A673 (cell line): ENCODE data around the gene MPO. TPM values are rescaled to one million over a fixed set of nuclear protein-coding genes. Genes with fewer than 3 reads are reported as not detected.

Source experiments
- BruUV-seq: library from RNA; stranded (reverse); fragments of 400-500 nt; replicated peaks from 2 replicates; lab custom pipeline; 2021; lab: Mats Ljungman, UMichigan
- CTCF ChIA-PET: fragments of 300-600 bp; sonication (Branson Sonifier 250); formaldehyde crosslinking; loops from one replicate; lab custom pipeline; 2022; ENCODE audit warnings: antibody characterized with exemption; lab: Charles Lee
- POLR2A ChIA-PET: fragments of 300-600 bp; sonication (Branson Sonifier 250); formaldehyde crosslinking; loops from one replicate; lab custom pipeline; 2022; ENCODE audit warnings: antibody characterized with exemption; ENCODE audit not compliant: low non-redundant PET; lab: Charles Lee
- DNase-seq: peaks from one replicate; pipeline ENCODE4 v3.0.0-alpha.2; 2015; ENCODE audit warnings: low spot score
- H3K27ac ChIP-seq: fragments of 200-600 bp; sonication (generic); 2 replicates; pipeline ENCODE4 v1.5.1; 2016; ENCODE audit warnings: mixed run types, low read depth, mild to moderate bottlenecking, mixed read lengths, antibody characterized with exemption, low read length; ENCODE audit not compliant: poor library complexity, severe bottlenecking
- H3K27me3 ChIP-seq: fragments of 200-600 bp; sonication (generic); replicated peaks from 2 replicates; pipeline ENCODE4 v1.6.1; 2017; ENCODE audit warnings: mixed run types, low read depth, mild to moderate bottlenecking, mixed read lengths, antibody characterized with exemption, low read length; ENCODE audit not compliant: insufficient read depth, poor library complexity
- H3K36me3 ChIP-seq: fragments of 200-600 bp; sonication (generic); 2 replicates; pipeline ENCODE4 v1.6.1; 2016; ENCODE audit warnings: mixed run types, mild to moderate bottlenecking, mixed read lengths, antibody characterized with exemption, low read length; ENCODE audit not compliant: insufficient read depth, poor library complexity, severe bottlenecking
- H3K4me1 ChIP-seq: fragments of 200-600 bp; sonication (generic); 2 replicates; pipeline ENCODE4 v1.6.1; 2017; ENCODE audit warnings: mixed run types, mild to moderate bottlenecking, mixed read lengths, antibody characterized with exemption, low read length; ENCODE audit not compliant: insufficient read depth, poor library complexity, severe bottlenecking
- H3K4me3 ChIP-seq: fragments of 200-600 bp; sonication (generic); 2 replicates; pipeline ENCODE4 v1.5.1; 2016; ENCODE audit warnings: low read depth, mixed run types, mild to moderate bottlenecking, mixed read lengths, low read length; ENCODE audit not compliant: poor library complexity, severe bottlenecking
- H3K9me3 ChIP-seq: fragments of 200-600 bp; sonication (generic); 2 replicates; pipeline ENCODE4 v1.6.1; 2016; ENCODE audit warnings: mixed run types, low read depth, mild to moderate bottlenecking, mixed read lengths, antibody characterized with exemption, low read length; ENCODE audit not compliant: poor library complexity, severe bottlenecking
- CTCF ChIP-seq: fragments of 300-800, 200-600 bp; sonication (generic); conservative IDR thresholded peaks from 2 replicates; pipeline ENCODE4 v1.5.1; 2017; ENCODE audit warnings: low read depth, mild to moderate bottlenecking, antibody characterized with exemption, low read length, moderate library complexity, mixed read lengths
- EZH2 ChIP-seq: fragments of 200-600 bp; sonication (generic); IDR thresholded peaks from 2 replicates; pipeline ENCODE4 v1.6.1; 2017; ENCODE audit warnings: borderline replicate concordance, low read depth, mild to moderate bottlenecking, mixed read lengths, antibody characterized with exemption, low read length; ENCODE audit not compliant: poor library complexity, severe bottlenecking
- intact Hi-C: fragments of 100-400 bp; cut with micrococcal nuclease; formaldehyde crosslinking; loops from one replicate; pipeline ENCODE4 v1.10.0; 2022; ENCODE audit not compliant: unreplicated experiment
- total RNA-seq: library from RNA; stranded (reverse); gene quantifications from 2 replicates; pipeline ENCODE4 v1.2.3, GENCODE V29; 2021

Gene MPO
- total RNA-seq, 1 experiment from 2014 or later: not detected

DNA sequence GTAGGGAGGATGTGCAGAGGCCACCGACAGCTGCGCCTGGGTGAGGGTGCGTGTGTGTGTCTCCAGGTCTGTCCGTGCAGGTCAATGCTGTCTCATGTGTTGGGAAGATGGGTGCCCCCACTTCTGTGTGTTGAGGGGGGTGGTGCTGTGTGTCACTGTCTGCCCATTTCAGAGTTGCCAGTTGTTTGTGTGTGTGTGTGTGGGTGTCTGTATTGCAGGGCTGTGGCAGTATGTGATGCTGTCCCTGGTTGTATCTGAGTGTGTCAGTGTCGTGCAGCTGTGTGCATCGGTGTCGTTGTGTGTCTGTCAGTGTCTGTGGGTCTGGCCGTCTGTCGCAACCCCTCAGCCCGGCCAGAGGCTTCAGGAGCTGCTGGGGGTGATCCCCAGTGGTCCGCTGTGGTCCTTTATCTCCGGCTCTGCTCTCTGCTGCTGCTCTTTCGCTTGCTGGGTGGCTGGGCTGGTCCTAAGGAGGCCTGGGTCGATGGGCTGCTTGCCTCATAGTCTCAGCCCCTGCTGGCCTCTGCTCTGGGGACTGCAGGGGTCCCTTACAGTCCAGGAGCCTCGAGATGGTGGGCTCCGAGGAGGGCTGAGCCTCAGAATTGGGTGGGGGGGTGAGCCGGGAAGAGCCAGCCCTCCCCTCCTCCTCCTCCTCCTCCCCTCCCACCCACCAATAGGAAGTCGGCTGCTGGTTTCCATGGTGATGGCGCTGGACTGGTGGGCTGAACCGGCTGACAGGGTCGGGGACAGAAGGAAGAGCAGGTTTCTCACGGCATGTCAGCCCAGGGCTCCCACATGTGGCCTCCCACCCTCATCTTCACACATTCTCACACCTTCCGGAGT lies 47.7 kb upstream of the MPO start, which contains the start of gene TSPOAP1:
Gene TSPOAP1, minus strand, starts transcription at position 601 of the 840 bp plus-strand sequence. CDS start 875 bp downstream, outside the sequence.
- H3K4me1 ChIP-seq: peaks cover 15% of the 10 kb centered on the region
- no peaks in the 10 kb centered on the region for H3K9me3 ChIP-seq
- no peaks in the 10 kb centered on the region for H3K27me3 ChIP-seq
- H3K4me3 ChIP-seq: no peak within 1 kb of the TSS
- no peak within 1 kb of the TSS for H3K27ac ChIP-seq
- intact Hi-C loops: no loop called here
- no TSS peak for BruUV-seq
- DNase-seq: no peak
- TF ChIP-seq CTCF (no peak), EZH2 (no peak)
- CTCF ChIA-PET: no interaction called here
- POLR2A ChIA-PET: no interaction called here
- H3K36me3 ChIP-seq: no peaks in the 10 kb centered on the region

GRCh38 chr17:58327363-58328194 lies 46.8 kb upstream of the MPO start:
- Histone ChIP-seq H3K4me3 (no peak overlapping the region), H3K27me3 (no peaks in the 10 kb centered on the region), H3K27ac (no peak overlapping the region), H3K36me3 (no peaks in the 10 kb centered on the region), H3K9me3 (no peaks in the 10 kb centered on the region), H3K4me1 (peaks cover 15% of the 10 kb centered on the region)
- ChIA-PET CTCF (no interaction called here), POLR2A (no interaction called here)
- BruUV-seq: no TSS peak
- no peak for DNase-seq
- intact Hi-C loops: no loop called here
- TF ChIP-seq EZH2 (no peak), CTCF (no peak)

GRCh38 chr17:58326609-58327362 lies 46.1 kb upstream of the MPO start:
- no peak for DNase-seq
- intact Hi-C loops: no loop called here
- H3K36me3 ChIP-seq: no peaks in the 10 kb centered on the region
- H3K27me3 ChIP-seq: no peaks in the 10 kb centered on the region
- H3K27ac ChIP-seq: no peak overlapping the region
- H3K4me1 ChIP-seq: peaks cover 15% of the 10 kb centered on the region
- H3K9me3 ChIP-seq: no peaks in the 10 kb centered on the region
- BruUV-seq: no TSS peak
- TF ChIP-seq CTCF: no peak
- TF ChIP-seq EZH2: no peak
- ChIA-PET CTCF (interaction anchor here (1.3 kb wide), 1 partner anchor 9 kb away, joined by 4 read pairs; no protein-coding TSS in a partner anchor), POLR2A (no interaction called here)
- no peak overlapping the region for H3K4me3 ChIP-seq
